ENCODE data around the gene LINS1. TPM values are rescaled to one million over a fixed set of nuclear protein-coding genes. Genes with fewer than 3 reads are reported as not detected.

The LINS1 gene
- total and polyA plus RNA-seq, 10 of the 15 experiments (the other 5 are each of a cell fraction or from before 2014, with no cell fraction given), result 13.5 to 33.1 (median 20.3) TPM

DNA sequence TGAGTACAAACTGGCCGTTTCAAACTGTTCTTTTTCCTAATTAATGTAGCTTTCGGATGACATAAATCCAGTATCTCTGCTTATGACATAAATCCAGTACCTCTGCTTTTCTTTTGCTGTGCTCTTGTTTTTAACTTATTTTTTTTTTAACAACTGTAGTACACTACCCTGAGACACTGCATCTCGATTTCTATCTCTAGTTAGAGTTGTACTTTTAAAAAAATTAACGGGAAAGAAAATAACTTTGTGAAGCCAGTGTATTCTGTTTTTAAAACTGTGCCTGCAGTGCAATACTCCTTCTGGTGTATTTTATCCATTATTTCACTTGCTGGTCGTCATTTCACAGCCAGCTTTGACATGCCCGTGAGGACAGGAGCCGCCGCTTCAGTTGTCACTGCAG lies 47.0 kb upstream of the LINS1 start (continued):
- TF ChIP-seq, protein P1, sequence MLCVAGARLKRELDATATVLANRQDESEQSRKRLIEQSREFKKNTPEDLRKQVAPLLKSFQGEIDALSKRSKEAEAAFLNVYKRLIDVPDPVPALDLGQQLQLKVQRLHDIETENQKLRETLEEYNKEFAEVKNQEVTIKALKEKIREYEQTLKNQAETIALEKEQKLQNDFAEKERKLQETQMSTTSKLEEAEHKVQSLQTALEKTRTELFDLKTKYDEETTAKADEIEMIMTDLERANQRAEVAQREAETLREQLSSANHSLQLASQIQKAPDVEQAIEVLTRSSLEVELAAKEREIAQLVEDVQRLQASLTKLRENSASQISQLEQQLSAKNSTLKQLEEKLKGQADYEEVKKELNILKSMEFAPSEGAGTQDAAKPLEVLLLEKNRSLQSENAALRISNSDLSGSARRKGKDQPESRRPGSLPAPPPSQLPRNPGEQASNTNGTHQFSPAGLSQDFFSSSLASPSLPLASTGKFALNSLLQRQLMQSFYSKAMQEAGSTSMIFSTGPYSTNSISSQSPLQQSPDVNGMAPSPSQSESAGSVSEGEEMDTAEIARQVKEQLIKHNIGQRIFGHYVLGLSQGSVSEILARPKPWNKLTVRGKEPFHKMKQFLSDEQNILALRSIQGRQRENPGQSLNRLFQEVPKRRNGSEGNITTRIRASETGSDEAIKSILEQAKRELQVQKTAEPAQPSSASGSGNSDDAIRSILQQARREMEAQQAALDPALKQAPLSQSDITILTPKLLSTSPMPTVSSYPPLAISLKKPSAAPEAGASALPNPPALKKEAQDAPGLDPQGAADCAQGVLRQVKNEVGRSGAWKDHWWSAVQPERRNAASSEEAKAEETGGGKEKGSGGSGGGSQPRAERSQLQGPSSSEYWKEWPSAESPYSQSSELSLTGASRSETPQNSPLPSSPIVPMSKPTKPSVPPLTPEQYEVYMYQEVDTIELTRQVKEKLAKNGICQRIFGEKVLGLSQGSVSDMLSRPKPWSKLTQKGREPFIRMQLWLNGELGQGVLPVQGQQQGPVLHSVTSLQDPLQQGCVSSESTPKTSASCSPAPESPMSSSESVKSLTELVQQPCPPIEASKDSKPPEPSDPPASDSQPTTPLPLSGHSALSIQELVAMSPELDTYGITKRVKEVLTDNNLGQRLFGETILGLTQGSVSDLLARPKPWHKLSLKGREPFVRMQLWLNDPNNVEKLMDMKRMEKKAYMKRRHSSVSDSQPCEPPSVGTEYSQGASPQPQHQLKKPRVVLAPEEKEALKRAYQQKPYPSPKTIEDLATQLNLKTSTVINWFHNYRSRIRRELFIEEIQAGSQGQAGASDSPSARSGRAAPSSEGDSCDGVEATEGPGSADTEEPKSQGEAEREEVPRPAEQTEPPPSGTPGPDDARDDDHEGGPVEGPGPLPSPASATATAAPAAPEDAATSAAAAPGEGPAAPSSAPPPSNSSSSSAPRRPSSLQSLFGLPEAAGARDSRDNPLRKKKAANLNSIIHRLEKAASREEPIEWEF (IDR thresholded peaks at IDR 0.05; ENCODE audit: insufficient replicate concordance, low read depth, low read length), result no peak
- TF ChIP-seq NR2C2 (IDR thresholded peaks at IDR 0.05; ENCODE audit: borderline replicate concordance, control insufficient read depth, insufficient read length, low read depth) (no peak), TARDBP (IDR thresholded peaks at IDR 0.05; ENCODE audit: borderline replicate concordance) (no peak), PAX8 (IDR thresholded peaks at IDR 0.05) (no peak), STAT3 (IDR thresholded peaks at IDR 0.05; ENCODE audit: low read depth, low read length) (no peak)

DNA sequence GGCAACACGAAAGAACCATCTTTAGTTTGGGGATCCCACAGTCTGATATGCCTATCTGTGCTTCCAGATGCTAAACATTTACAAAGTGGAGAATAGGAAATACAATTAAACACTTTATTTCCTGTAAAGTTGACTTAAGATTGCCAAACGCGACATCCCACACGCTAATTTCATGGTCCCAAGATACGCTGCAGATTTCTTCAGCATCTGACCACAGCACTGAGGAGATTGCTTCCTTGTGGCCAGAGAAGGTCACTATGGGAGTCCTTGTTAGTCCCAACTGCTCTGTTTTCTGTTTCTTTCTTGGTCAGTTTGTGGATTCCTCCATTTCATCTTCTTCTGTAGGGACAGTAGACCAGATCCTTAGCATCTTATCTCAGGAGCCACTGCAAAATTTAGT lies 43.7 kb upstream of the LINS1 start:
- ChIA-PET SMC1A (ENCODE audit: uncharacterized antibody, unreplicated experiment) (no interaction called here), CTCF (no interaction called here), POLR2A (no interaction called here), RAD21 (ENCODE audit: unreplicated experiment) (no interaction called here)
- WGBS (ENCODE audit: insufficient coverage, insufficient replicate concordance, low lambda C conversion rate, missing lambda C conversion rate), result 97% methylated on average over 5 of the region's 5 CpGs
- Histone ChIP-seq H3K79me2 (ENCODE audit: control insufficient read depth, insufficient read depth, low read length) (no peaks in the 10 kb centered on the region; the same call in none of the 2 replicates), H3K9me3 (replicated peaks; ENCODE audit: control insufficient read depth, insufficient read depth, low read length) (no peaks in the 10 kb centered on the region), H3K27me3 (replicated peaks in 1 of 2; ENCODE audit: control insufficient read depth in 2 of 2, insufficient read depth in 2 of 2, low read length in 1 of 2) (no peaks in the 10 kb centered on the region), H4K20me1 (ENCODE audit: control insufficient read depth, insufficient read depth) (0 out of 2 replicates have a peak, but pooled peaks cover 3% of the 10 kb centered on the region), H3K4me3 (no peak overlapping the region), H3K36me3 (ENCODE audit: control insufficient read depth in 2 of 2, insufficient read depth in 2 of 2, low read length in 1 of 2) (no peaks in the 10 kb centered on the region; a peak in 1 of 4 replicates), H3K9ac (ENCODE audit: control insufficient read depth, insufficient read depth, low read length) (no peak overlapping the region), H2AFZ (ENCODE audit: control insufficient read depth, low read depth, low read length) (no peak overlapping the region), H3K27ac (ENCODE audit: control insufficient read depth, insufficient read depth) (no peak overlapping the region), H3K4me1 (ENCODE audit: control insufficient read depth, insufficient read depth, low read length) (no peaks in the 10 kb centered on the region), H3K4me2 (ENCODE audit: control insufficient read depth, insufficient read depth) (no peak overlapping the region)
- in situ Hi-C loops (cut with MboI) (no loop called here), intact Hi-C loops (cut with micrococcal nuclease; ENCODE audit: unreplicated experiment) (no loop called here)
- BruUV-seq (replicated peaks), result no TSS peak
- DNase-seq (ENCODE audit: low read depth, low spot score) (no peak), ATAC-seq (no peak), FAIRE-seq (no peak)
- no peak for TF ChIP-seq NR2C1 (IDR thresholded peaks at IDR 0.05)
- TF ChIP-seq PAX5 (IDR thresholded peaks at IDR 0.05; ENCODE audit: borderline replicate concordance, low read depth, low read length), result no peak
- TF ChIP-seq BMI1 (IDR thresholded peaks at IDR 0.05; ENCODE audit: borderline replicate concordance), result no peak
- TF ChIP-seq, protein P2, sequence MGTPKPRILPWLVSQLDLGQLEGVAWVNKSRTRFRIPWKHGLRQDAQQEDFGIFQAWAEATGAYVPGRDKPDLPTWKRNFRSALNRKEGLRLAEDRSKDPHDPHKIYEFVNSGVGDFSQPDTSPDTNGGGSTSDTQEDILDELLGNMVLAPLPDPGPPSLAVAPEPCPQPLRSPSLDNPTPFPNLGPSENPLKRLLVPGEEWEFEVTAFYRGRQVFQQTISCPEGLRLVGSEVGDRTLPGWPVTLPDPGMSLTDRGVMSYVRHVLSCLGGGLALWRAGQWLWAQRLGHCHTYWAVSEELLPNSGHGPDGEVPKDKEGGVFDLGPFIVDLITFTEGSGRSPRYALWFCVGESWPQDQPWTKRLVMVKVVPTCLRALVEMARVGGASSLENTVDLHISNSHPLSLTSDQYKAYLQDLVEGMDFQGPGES (IDR thresholded peaks at IDR 0.05), result no peak
- no peak for TF ChIP-seq RAD21 (IDR thresholded peaks at IDR 0.05; ENCODE audit: insufficient read depth, low read depth, low read length)
- TF ChIP-seq RUNX3 (IDR thresholded peaks at IDR 0.05; ENCODE audit: low read length), result no peak
- TF ChIP-seq, protein P3, sequence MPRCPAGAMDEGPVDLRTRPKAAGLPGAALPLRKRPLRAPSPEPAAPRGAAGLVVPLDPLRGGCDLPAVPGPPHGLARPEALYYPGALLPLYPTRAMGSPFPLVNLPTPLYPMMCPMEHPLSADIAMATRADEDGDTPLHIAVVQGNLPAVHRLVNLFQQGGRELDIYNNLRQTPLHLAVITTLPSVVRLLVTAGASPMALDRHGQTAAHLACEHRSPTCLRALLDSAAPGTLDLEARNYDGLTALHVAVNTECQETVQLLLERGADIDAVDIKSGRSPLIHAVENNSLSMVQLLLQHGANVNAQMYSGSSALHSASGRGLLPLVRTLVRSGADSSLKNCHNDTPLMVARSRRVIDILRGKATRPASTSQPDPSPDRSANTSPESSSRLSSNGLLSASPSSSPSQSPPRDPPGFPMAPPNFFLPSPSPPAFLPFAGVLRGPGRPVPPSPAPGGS (IDR thresholded peaks at IDR 0.05; ENCODE audit: borderline replicate concordance, insufficient read depth, low read depth, low read length, poor library complexity, severe bottlenecking), result no peak
- TF ChIP-seq CBX5 (IDR thresholded peaks at IDR 0.05; ENCODE audit: low read depth), result no peak
- TF ChIP-seq NRF1 (conservative IDR thresholded peaks at IDR 0.05; ENCODE audit: low read depth, low read length), result no peak
- TF ChIP-seq, protein P4, sequence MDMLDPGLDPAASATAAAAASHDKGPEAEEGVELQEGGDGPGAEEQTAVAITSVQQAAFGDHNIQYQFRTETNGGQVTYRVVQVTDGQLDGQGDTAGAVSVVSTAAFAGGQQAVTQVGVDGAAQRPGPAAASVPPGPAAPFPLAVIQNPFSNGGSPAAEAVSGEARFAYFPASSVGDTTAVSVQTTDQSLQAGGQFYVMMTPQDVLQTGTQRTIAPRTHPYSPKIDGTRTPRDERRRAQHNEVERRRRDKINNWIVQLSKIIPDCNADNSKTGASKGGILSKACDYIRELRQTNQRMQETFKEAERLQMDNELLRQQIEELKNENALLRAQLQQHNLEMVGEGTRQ (IDR thresholded peaks at IDR 0.05; ENCODE audit: borderline replicate concordance, low read depth, low read length), result no peak
